ENCODE measurements around the gene SHD.
"Not testable (repeated sequence)": the region's sequence is repeated elsewhere in the genome, so short reads cannot be mapped to it uniquely, and the experiment has no call there.

Gene SHD

DNA sequence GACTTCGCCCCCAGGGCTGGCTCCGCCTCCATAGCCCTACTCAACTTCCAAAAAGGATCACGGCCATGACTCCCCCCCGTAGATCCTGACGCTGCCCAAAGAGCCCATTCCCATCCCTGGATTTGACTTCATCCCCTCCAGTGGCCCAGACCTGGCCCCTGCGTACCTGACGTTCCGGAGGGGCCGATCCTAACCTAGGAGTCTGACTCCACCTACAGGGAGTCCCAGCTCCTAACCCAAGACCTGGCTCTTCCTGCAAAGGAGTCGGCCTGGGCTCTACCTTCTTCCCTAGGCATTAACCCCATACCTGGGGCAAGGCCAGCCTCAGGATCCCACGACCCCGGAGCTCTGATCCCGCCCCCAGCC, 48.8 kb downstream of the SHD start:
- no peak for DNase-seq (ENCODE audit: low read depth)
- TF ChIP-seq, protein P1, sequence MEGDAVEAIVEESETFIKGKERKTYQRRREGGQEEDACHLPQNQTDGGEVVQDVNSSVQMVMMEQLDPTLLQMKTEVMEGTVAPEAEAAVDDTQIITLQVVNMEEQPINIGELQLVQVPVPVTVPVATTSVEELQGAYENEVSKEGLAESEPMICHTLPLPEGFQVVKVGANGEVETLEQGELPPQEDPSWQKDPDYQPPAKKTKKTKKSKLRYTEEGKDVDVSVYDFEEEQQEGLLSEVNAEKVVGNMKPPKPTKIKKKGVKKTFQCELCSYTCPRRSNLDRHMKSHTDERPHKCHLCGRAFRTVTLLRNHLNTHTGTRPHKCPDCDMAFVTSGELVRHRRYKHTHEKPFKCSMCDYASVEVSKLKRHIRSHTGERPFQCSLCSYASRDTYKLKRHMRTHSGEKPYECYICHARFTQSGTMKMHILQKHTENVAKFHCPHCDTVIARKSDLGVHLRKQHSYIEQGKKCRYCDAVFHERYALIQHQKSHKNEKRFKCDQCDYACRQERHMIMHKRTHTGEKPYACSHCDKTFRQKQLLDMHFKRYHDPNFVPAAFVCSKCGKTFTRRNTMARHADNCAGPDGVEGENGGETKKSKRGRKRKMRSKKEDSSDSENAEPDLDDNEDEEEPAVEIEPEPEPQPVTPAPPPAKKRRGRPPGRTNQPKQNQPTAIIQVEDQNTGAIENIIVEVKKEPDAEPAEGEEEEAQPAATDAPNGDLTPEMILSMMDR (conservative IDR thresholded peaks at IDR 0.05; ENCODE audit: control insufficient read depth, insufficient read depth, low read depth, low read length) = no peak
- peak overlapping the region; percentile 36 for H3K4me3 ChIP-seq (ENCODE audit: control insufficient read depth, low read depth, low read length)

DNA sequence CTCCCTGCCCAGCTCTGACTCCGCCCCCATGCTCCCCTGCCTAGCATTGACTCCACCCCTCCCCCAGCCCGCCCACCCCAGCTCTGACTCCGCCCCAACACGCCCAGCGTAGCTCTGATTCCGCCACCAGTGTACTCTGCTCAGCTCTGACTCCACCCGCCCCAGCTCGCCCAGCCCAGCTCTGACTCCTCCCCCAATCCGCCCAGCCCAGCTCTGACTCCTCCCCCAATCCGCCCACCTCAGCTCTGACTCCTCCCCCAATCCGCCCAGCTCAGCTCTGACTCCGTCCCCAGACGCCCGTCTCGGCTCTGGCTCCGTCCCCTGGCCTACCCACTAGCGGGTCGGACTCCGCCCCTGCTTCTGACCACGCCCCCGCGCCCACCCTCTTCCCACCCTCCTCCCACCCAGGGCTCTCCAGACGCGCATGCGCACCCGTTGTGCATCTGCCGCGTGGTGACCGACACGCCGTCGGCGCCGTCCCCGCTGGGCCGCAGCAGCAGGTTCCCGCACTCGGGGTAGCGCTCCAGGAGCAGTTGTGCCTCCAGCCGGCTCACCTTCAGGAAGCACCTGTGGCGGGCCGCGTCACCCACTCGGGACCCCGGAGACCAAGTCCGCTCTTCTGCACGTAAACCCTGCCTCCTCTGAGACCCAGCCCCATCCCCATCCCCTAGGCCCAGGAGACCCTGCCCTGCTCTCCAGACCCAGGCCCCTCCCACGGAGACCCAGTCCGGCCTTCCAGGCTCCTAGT, 49.4 kb downstream of the SHD start:
- peak overlapping the region; percentile 58 for H3K4me3 ChIP-seq (ENCODE audit: control insufficient read depth, low read depth, low read length)
- TF ChIP-seq, protein P1 (conservative IDR thresholded peaks at IDR 0.05; ENCODE audit: control insufficient read depth, insufficient read depth, low read depth, low read length) = no peak
- peak; percentile 93 for DNase-seq (ENCODE audit: low read depth)

DNA sequence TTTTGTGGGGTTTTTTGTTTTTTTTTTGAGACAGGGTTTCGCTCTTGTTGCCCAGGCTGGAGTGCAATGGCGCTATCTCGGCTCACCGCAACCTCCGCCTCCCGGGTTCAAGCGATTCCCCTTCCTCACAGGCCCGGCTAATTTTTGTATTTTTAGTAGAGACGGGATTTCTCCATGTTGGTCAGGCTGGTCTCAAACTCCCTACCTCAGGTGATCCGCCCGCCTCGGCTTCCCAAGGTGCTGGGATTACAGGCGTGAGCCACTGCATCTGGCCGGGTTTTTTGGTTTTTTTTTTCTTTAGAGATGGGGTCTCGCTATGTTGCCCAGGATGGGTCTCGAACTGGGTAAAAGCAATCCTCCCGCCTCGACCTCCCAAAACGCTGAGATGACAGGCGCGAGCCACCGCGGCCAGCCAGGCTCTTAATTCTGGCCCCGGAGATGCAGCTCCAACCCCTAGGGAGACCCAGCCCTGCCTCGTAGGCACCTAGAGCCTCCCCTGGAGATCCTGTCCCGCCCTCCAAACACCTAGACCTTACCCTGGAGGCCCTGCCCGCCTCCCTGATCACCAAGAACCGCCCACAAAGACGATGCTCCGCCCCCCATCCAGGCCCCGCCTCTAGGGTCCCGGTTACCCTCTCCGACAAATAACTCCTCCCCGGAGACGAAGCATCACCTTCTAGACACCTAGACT, 50.1 kb downstream of the SHD start:
- DNase-seq (ENCODE audit: low read depth) = not testable (repeated sequence)
- H3K4me3 ChIP-seq (ENCODE audit: control insufficient read depth, low read depth, low read length) = peak overlapping the region; percentile 58

DNA sequence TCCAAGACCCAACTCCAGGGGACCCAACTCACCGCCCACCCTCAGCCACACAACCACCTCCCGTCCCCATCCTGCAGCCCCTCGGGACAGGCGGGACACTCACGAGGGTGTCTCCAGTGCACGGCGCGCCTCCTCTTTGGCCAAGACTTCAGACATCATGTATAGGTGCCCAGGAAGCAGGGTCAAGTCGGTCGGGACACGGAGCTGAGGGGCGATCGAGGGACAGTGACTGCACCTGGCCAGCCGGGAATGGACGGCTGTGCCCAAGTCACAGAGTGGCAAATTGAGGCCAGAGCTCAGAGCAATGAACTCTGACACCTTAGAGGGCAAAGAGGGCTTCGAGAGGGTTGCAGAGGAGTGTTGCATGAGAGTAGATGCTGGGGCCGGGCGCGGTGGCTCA, 50.8 kb downstream of the SHD start:
- no peak overlapping the region for H3K4me3 ChIP-seq (ENCODE audit: control insufficient read depth, low read depth, low read length)
- TF ChIP-seq, protein P1 (conservative IDR thresholded peaks at IDR 0.05; ENCODE audit: control insufficient read depth, insufficient read depth, low read depth, low read length) = no peak
- no peak for DNase-seq (ENCODE audit: low read depth)

DNA sequence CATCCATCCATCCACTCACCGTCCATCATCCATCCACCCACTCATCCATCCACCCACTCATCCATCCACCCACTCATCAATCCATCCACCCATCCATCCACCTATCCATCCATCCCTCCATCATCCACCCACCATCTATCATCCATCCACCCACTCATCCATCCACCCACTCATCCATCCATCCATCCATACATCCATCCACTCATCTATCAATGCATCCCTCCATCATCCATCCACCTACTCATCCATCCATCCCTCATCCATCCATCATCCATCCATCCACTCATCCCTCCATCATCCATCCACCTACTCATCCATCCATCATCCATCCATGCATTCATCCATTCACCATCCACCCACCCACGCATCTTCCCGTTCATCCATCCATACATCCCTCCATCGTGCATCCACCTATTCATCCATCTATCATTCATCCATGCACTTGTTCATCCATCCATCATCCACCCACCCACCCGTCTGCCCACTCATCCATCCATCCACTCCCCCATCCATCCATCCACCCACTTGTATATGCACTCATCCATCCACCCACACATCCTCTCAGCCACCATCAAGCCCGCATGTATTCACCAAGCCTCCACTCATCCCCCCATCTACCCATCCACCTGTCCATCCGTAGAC, 56.0 kb downstream of the SHD start:
- TF ChIP-seq, protein P1 (conservative IDR thresholded peaks at IDR 0.05; ENCODE audit: control insufficient read depth, insufficient read depth, low read depth, low read length) = no peak
- no peak overlapping the region for H3K4me3 ChIP-seq (ENCODE audit: control insufficient read depth, low read depth, low read length)
- DNase-seq (ENCODE audit: low read depth) = no peak

DNA sequence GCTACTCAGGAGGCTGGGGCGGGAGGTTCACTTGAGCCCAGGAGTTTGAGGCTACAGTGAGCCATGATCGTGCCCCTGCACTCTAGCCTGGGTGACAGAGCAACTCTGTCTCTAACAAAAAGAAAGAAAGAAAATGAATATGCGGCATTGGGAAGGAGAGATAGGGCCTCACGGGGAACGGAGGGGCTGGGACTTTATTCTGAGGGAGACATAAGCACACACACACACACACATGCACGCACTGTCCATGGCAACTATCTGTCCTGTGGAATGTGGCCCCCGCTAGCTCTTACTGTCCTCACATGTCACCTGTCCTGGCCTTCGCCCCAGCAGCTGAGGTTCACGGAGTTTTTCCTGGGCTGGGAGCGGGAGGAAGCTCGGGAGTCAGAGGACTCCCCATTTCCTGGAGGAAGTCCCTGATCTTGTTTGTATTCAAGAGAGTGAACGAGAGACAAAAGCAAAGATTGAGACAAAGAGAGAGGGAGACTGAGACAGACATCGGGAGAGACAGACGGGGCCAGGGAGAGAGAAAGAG, 58.9 kb downstream of the SHD start:
- TF ChIP-seq, protein P1 (conservative IDR thresholded peaks at IDR 0.05; ENCODE audit: control insufficient read depth, insufficient read depth, low read depth, low read length) = no peak
- peak overlapping the region; percentile 25 for H3K4me3 ChIP-seq (ENCODE audit: control insufficient read depth, low read depth, low read length)
- DNase-seq (ENCODE audit: low read depth) = no peak

Data from fibroblast of mammary gland (primary cell).